Measurements from ENCODE around the gene FRY.
A peak's percentile ranks its signal among the peaks of the same experiment; 100 is the strongest.

Gene FRY

DNA sequence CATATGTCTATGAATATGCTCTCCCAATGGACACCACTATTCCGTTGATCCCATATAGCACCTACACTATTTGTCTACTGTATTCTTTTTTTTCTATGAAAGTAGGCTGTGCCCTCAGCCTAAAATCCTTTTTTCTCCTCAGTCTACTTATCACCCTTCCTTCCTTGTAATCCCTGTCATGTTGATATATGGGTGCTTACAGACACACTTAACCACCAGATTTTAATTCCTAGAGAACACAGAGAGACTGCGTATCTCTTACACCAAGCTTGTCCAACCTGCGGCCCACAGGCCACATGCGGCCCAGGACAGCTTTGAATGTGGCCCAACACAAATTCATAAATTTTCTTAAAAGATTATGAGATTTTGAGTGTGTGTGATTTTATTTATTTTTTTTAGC lies 182.5 kb downstream of the FRY start:
- no peak for DNase-seq (ENCODE audit: low read depth, low spot score)

DNA sequence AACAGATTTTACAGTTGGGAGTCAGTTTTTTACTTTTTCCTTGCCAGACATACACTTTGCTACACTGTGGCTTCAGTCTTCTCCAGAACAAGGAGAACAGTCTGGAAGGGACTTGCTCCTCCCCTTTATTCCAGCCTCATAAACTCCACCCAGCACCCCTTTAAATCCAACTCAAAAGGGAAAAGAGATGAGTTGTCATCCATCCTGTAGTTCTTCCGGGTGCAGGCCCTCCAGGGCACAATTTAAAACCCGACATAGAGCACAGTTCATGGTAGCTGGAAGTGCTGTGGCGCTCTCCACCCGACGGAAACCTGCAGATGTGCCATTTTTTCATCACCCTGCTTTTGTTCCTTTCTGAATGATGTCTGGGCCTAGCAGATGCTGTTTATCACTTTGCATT lies 184.7 kb downstream of the FRY start:
- DNase-seq (ENCODE audit: low read depth, low spot score) = no peak

DNA sequence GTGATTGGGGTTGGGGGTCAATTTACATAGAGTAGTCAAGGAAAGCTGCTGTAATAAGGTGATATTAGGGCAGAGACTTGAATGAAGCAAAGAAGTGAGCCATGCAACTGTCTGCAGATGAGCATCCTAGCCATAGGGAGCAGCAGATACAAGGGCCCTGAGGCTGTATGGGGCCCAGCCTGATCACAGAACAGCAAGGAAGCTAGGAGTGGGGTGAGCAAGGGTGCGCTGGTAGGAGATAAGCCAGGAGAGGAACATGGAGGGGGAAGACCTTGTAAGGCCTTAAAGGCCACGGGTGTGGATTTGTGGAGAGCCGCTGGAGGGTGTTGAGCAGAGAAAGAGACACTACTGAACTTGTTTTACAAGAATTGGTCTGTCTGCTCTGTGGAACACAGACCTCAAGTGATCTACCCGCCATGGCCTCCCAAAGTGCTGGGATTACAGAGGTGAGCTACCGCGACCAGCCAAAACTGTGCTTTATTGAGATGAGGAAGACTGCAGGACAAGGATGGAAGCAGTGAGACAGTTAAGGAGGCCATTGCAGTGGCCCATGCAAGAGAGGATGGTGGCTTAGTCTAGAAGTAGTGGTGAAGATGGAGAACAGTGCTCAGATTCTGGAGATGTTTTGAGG lies 190.6 kb downstream of the FRY start:
- DNase-seq (ENCODE audit: low read depth, low spot score) = no peak

DNA sequence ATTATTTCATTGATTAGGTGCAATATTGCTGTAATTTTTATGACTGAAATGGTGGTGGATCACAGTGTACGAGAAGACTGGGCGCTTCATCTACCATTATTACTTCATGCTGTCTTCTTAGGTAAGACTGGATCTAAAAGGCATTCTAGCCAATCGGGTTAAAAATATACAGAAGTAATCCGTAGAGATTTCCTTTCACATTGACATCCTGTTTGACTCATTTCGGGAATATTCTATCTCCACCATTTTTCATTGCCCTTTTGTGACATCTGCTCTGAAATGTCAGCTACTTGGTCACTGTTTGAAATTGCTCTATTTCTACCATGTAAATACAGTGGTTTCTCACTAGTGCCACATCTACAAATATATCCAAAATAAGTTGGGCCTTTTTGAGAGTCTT lies 193.3 kb downstream of the FRY start:
- no peak for DNase-seq (ENCODE audit: low read depth, low spot score)

DNA sequence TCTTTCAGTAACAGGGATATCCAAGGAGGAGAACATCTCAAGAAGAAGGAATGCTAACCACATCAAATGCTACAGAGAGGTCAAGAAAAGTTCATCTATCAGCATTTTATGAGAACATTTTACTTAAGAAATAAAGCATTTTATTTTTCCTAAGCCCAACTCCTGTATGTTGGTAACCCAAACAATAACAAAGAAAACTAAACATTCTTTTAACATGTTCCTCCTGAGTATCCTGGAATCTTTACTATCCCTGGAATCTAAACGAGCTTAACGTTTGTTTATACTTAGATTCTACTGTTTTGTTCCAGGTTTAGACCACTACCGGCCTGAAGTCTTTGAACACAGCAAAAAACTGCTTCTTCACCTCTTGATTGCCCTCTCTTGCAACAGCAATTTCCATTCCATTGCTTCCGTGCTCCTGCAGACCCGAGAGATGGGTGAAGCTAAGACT lies 193.9 kb downstream of the FRY start:
- DNase-seq (ENCODE audit: low read depth, low spot score) = peak; percentile 45

DNA sequence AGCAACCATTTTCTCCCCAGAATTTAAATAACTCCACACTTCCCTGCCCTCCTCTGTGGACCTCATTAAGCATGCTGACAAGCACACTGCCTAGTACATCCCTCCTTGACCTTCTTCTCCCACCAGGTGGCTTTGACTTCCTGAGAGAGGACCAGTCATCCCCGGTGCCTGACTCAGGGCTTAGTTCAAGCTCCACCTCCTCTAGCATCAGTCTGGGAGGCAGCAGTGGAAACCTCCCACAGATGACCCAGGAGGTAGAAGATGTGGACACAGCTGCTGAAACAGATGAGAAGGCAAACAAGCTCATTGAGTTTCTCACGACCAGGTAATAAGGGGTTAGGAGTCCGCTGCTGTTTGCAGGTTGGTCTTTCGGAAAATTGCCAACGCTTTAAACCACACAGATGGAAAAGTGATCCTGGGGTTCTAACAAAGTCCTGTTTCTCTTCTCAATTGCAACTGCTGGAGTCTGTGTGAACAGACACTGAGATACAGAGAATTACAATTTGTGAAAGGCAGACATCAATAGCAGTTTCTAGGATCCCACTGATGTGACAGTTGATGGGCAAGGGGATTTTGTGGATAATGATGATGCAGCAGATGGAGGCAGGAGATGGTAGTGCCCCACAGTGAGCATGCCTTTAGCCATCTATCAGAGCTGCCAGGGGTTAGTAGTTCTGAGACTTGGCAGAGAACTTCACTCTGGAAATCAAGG lies 196.9 kb downstream of the FRY start:
- no peak for DNase-seq (ENCODE audit: low read depth, low spot score)

DNA sequence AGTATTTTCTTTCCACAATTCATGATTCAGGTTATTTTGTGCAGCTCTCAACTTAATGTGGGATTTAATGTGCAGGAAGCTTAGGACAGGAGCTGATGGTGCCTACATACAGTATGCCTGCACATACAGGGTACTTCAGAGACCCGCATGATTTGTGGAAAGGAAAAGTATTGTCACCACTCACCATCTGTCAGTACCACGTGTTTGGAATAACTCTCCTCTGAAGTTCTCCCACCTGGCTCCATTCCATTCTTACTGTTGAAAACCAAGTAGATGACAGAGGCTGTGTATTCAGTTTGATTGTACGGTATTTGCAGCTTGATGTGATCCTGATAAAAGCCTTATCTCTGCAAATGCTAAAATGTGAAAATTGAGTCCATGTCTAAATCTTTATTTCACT lies 197.9 kb downstream of the FRY start:
- DNase-seq (ENCODE audit: low read depth, low spot score) = no peak

DNA sequence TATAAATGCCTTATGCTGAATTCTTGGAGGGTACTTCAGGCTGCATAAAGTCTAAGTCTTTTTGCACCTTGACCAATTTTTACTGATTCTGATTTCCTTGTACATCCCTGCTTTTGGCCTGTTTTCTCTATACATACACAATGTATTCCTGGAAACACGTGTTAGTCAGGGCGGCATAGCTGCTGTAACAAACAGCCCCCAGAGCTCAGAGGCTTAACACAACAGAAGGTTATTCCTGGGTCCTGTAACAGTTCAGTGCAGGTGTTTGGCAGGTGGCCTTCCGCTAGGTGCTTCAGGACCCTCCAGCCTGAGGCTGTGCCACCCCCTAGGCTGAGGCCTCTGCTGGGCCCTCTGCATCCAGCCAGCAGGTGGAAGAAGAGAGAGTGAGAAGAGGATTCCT lies 200.7 kb downstream of the FRY start:
- no peak for DNase-seq (ENCODE audit: low read depth, low spot score)

DNA sequence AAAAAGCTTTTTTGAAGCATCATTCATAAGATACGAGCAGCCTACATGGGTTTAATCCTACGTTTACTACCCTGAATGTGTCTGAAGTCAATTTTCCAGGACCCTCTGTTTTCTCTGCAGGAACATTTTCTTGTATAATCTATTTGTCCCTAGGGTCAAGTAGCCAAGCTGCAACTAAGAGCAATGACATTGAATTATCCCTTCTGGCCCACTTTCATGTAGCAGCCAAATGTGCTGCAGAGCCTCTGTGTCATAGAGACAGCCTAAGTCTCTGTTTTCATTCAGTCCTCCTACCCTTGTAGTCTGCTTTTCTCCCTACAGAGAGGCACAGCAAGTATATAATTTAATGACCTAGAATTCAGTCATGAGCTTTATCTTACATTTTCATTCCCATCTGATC lies 201.5 kb downstream of the FRY start:
- no peak for DNase-seq (ENCODE audit: low read depth, low spot score)

DNA sequence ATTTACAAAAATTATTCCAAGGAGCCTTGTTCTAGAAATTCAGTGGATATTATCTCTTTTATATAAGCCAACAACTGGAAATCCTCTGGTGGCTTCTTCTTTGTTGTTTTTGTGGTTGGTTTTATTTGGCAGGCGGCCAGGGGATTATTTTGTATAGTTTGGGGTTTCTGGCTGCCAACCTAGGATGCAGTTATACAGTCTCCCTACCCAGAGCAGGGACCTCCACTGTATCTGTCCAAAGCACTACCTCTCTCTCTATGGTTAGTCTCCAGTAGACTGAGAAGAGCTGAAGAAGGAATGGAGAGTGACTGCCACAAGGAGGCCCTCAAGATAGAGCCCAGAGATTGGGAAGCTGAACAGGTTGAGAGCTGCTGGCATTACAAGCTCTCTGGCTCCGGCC lies 203.3 kb downstream of the FRY start:
- no peak for DNase-seq (ENCODE audit: low read depth, low spot score)

DNA sequence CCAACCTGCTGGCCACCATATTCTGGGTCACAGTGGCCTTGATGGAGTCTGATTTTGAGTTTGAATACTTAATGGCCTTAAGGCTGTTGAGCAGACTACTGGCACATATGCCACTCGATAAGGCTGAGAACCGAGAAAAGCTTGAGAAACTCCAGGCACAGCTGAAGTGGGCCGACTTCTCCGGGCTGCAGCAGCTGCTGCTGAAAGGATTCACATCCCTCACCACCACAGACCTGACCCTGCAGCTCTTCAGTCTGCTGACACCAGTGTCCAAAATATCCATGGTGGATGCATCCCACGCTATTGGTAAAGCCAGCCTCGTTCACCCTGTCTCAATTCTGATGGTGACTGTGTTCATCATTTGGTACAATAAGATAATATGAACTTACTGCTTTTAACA lies 206.1 kb downstream of the FRY start:
- DNase-seq (ENCODE audit: low read depth, low spot score) = no peak

DNA sequence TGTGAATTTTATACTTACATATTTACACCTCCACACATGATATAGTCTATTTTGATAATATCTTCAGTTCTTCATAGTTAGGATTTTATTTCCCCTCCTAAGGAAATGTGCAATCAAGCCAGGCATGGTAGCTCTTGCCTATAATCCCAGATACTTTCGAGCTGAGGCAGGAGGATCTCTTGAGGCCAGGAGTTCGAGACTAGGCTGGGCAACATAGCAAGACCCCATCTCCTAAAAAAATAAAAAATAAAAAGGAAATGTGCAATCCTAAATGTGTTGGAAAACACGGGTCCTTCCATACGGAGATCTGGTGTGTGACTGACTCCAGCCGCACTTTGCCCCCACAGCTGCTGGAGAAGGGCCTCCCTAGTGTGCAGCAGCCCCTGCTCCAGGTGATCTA lies 212.1 kb downstream of the FRY start:
- DNase-seq (ENCODE audit: low read depth, low spot score) = no peak

DNA sequence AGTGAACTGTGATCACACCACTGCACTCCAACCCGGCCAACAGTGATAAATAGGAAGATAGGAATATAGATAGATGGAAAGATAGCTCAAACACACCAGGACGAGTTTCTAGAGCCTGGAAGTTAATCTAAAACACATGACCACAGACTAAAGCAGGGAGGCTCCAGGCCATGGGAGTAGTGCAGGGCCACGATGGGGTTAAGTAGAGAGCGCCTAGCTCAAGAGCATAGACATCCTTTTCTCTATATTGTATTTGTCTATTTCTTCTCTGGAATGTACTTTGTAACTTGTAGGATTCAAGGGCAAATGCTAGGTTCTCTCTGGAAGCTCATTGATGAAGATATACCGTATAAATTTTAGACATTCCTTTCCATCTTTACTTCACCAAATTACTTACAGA lies 214.0 kb downstream of the FRY start:
- DNase-seq (ENCODE audit: low read depth, low spot score) = no peak

DNA sequence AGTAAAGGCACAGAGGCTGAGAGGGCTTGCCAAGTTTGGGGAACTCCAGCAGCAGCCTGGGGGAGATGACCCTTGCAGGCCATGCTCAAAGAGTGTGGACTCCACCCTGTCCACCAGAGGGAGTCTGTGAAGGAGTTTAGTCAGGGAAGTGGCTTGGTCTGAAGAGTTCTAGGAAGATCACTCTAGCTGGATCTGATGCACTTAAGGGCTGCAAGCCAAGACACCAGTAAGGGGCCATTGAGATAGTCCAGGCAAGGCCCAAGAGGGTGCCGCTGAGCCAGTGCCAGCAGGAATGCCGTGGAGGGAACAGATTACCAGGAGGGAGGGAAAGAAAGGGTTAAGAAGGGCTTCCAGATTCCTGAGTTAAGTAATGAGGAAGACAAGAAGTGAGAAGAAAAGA lies 214.9 kb downstream of the FRY start:
- peak; percentile 82 for DNase-seq (ENCODE audit: low read depth, low spot score)

DNA sequence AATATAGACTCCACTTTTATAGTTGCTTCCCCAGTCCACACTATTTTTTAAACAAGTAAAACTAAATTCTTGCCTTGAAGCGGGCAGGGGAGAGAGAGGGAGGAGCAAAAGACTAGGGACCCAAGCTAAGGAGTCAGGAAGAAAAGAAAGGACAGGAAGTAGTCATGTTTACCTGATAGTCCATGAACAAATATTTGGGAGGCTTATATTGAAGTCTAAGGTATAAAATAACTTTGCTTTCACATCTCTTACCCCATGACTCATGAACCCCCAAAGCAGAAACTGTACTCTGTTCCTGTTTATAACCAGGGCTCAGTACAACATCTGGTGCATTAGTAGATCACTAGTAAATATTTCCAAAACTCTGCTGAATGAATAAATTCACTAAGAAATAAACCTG lies 216.3 kb downstream of the FRY start:
- no peak for DNase-seq (ENCODE audit: low read depth, low spot score)

DNA sequence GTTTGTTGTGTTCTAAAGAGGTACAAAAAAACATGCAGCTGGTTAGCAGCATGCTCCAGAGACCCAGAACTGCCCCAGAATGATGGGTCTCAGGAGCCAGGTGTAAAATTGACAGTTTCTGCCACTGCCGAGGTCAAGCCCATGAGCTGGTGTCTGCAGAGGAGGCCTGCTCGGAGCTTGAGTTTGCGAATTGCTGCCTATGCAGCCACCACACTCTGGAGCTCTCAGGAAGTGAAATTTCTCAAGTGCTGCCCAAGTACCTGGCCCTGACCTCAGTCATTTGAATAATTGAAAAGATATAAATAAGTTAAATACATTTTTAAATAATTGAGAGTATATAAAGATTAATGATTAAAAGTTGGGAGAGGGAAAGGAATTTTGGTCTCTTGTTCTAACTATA lies 217.2 kb downstream of the FRY start:
- no peak for DNase-seq (ENCODE audit: low read depth, low spot score)

DNA sequence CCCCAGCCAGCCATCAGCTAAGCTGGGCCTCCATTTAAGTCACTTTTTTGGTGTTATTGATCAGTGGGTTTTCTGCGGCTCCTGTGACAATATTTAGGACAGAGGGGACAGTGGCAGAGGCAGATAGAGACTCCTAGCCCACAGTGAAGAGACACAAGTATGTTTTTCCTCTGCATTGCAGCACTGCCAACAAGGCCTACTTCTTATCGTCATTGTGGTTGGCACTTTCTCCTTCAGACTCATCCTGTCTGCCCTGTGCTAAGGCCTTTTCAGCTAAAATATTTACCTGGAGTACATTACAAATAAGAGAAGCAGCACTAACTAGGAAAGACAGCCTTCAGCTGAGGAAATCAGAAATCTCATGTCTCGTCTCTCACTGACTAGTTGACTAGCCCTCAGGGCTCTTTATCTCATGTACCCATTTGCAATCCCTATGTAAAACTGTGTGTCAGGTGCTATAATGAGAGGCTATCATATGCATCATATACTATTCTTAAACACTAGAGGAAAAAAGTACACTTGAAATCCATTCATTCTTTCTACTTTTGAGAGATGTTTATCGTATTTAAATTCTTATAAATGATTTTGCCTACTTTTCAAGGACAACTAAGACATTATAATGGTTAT lies 221.4 kb downstream of the FRY start:
- no peak for DNase-seq (ENCODE audit: low read depth, low spot score)

DNA sequence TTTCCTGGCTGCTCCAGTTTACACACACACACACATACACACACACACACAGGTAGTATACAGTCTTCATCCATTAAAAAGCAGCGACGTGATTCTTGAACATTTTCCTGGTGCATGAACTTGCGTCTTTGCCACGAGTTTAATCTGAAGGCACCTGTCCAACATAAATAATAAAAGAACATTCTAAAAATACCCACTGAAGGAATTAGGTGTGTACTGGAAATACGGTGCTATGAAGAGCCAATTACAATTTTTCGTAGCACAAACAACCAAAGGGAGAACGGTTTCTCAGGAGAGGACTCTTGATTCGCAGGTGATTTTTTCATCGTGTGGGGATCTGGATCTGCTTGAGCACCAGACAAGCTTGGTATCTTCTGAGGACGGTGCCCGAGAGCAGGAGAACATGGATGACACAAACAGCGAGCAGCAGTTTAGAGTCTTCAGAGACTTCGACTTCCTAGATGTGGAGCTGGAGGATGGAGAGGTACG lies 222.4 kb downstream of the FRY start:
- DNase-seq (ENCODE audit: low read depth, low spot score) = no peak

DNA sequence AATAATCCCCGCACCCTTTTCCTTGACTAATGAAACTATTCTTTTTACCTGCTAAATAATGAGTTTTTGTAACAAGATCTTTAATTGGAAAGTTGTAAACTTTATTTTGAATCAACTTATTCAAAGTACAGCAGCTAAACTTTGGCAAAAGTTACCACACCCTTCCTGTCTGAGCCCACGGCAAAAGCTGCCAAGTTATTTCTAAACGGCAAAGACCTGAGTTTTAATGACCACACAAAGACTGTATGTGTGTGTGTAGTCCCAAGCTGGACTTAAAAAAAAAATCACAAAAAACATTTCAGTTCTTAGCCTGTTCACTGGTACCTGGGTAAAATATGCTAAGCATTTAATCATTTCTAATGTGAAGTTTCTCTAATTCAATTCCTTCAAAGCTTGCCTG lies 222.8 kb downstream of the FRY start:
- no peak for DNase-seq (ENCODE audit: low read depth, low spot score)

DNA sequence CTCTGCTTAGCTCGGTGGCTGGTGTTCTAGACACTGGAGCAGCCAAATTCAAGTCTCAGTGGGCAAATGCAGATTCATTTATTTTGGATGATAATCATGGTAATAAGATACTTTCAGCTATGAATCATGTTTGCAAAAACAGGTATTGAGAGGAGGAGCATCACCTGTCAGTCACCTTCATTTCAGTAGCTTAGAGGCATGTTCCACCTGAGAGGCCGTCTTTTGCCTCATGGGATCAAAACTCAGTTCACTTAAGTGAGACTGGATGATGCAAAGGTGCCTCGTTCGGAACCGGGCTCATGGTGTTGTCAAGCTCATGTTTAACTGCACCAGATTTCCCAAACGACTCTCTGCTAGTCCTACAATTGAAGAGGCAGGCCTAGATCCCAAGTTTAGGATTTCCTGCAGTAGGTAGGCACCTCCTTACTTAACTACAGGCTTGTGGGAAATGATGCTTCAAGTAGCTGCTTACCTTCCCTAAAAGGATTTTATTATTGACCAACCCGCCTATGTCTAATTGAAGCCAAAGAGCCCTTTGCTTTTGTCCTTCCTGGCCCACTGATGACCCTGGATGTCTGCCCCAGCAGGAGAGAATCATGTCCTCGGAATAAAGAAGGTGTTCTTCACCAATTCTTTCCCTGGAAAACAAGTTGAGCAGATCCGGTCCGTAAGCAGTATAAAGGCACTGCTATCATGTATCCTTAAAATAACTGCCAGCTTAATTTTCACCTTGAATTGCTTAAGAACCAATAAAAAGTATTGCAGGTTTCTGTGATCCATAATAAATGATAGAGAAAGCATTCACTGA lies 223.5 kb downstream of the FRY start:
- DNase-seq (ENCODE audit: low read depth, low spot score) = no peak

DNA sequence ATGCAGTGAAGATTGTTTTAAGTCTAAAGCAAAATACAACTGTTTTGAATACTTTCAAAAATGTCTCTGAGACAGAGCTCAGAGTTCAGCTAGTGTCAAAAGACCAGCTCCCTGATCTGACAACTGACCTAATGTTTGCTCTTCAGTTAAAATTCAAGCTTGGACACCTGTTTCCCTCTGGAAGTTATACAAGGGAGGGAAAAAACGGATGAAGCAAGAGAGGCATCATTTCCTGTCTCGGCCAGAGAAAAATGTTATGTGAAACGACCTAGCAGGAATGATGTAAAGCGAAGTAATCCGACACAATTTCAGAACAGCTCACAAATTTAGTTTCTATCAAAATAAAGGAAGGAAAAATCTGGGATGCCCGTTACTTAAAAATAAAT lies 224.1 kb downstream of the FRY start:
- DNase-seq (ENCODE audit: low read depth, low spot score) = no peak

DNA sequence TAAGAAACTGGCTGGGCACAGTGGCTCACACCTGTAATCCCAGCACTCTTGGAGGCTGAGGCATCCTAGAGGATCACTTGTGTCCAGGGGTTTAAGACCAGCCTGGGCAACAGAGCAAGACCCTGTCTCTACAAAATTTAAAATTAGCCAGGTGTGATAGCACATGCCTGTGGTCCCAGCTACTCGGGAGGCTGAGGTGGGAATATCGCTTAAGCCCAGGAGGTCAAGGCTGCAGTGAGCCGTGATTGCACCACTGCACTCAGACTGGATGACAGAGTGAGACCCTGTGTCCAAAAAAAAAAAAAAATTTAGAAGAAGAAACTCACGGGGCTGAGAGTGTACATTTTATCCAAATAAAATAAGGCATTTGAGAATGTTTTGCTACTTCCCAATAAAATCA lies 224.7 kb downstream of the FRY start:
- no peak for DNase-seq (ENCODE audit: low read depth, low spot score)

Data from ELF-1 (cell line).